Fibroblast of mammary gland (primary cell): ENCODE results near the gene MYO7B.

Experiments used
- DNase-seq: peaks from one replicate; pipeline ENCODE4 v3.0.0-alpha.2; 2010; ENCODE audit warnings: low read depth
- H3K4me3 ChIP-seq: 2 replicates; pipeline ENCODE4 v1.5.1; 2011; ENCODE audit warnings: low read depth, mild to moderate bottlenecking, low read length, moderate library complexity; ENCODE audit not compliant: control insufficient read depth
- CTCF ChIP-seq: conservative IDR thresholded peaks from 2 replicates; pipeline ENCODE4 v1.5.1; 2011; ENCODE audit warnings: low read depth, low read length, inconsistent platforms; ENCODE audit not compliant: control insufficient read depth, insufficient read depth

MYO7B gene

GRCh38 chr2:127614246-127614645 is 78.8 kb downstream of the MYO7B start:
- no peak overlapping the region for H3K4me3 ChIP-seq
- TF ChIP-seq CTCF, result no peak
- no peak for DNase-seq

- no peak for TF ChIP-seq CTCF
- peak; percentile 11 for DNase-seq
- no peak overlapping the region for H3K4me3 ChIP-seq
These were observed 79.2 kb downstream of the MYO7B start for GRCh38 chr2:127614731-127615130.

- DNase-seq, result no peak
- H3K4me3 ChIP-seq, result no peak overlapping the region
- TF ChIP-seq CTCF, result no peak
These were observed 80.2 kb downstream of the MYO7B start for GRCh38 chr2:127615511-127616166.

- no peak overlapping the region for H3K4me3 ChIP-seq
- DNase-seq, result no peak
- no peak for TF ChIP-seq CTCF
These were observed 83.2 kb downstream of the MYO7B start for GRCh38 chr2:127618551-127619202.

- DNase-seq, result no peak
These were observed 83.7 kb downstream of the MYO7B start for GRCh38 chr2:127619203-127619590.

More at GRCh38 chr2:127619203-127619590, 83.7 kb downstream of the MYO7B start:
- no peak for TF ChIP-seq CTCF
- no peak overlapping the region for H3K4me3 ChIP-seq
